Neural progenitor cell (in vitro differentiated cells): ENCODE measurements around the gene PBX3. TPM values are rescaled to one million over a fixed set of nuclear protein-coding genes. Genes with fewer than 3 reads are reported as not detected.

Experiments used
- DNase-seq: peaks from one replicate; pipeline ENCODE4 v3.0.0-alpha.2; 2016; ENCODE audit warnings: low spot score
- H2AFZ ChIP-seq: fragments of 200-600 bp; sonication (generic); replicated peaks from 2 replicates; pipeline ENCODE4 v1.6.1; 2016; ENCODE audit warnings: antibody characterized with exemption
- H3F3A ChIP-seq: fragments of 200-600 bp; sonication (generic); 2 replicates; pipeline ENCODE4 v1.6.1; 2016; ENCODE audit warnings: antibody characterized with exemption, low read depth
- H3K27ac ChIP-seq: fragments of 200-600 bp; sonication (generic); 2 replicates; pipeline ENCODE4 v1.5.1; 2016; ENCODE audit warnings: mild to moderate bottlenecking
- H3K27me3 ChIP-seq: fragments of 200-600 bp; sonication (generic); 2 replicates; pipeline ENCODE4 v1.6.1; 2016; ENCODE audit warnings: mild to moderate bottlenecking, moderate library complexity
- H3K36me3 ChIP-seq: fragments of 200-600 bp; sonication (generic); 2 replicates; pipeline ENCODE4 v1.5.1; 2016
- H3K4me1 ChIP-seq: fragments of 200-600 bp; sonication (generic); 2 replicates; pipeline ENCODE4 v1.6.1; 2016; ENCODE audit warnings: mixed run types
- H3K4me2 ChIP-seq: fragments of 200-600 bp; sonication (generic); 2 replicates; pipeline ENCODE4 v1.6.1; 2016
- H3K4me3 ChIP-seq: fragments of 200-600 bp; sonication (generic); 2 replicates; pipeline ENCODE4 v1.5.1; 2016
- H3K79me2 ChIP-seq: fragments of 200-600 bp; sonication (generic); 2 replicates; pipeline ENCODE4 v1.6.1; 2016; ENCODE audit warnings: low read depth
- H3K9ac ChIP-seq: fragments of 200-600 bp; sonication (generic); 2 replicates; pipeline ENCODE4 v1.6.1; 2016
- H3K9me3 ChIP-seq: fragments of 200-600 bp; sonication (generic); 2 replicates; pipeline ENCODE4 v1.5.1; 2016; ENCODE audit warnings: low read depth
- H4K20me1 ChIP-seq: fragments of 200-600 bp; sonication (generic); 2 replicates; pipeline ENCODE4 v1.6.1; 2016; ENCODE audit warnings: low read depth
- H3K27ac Mint-ChIP-seq: 3 replicates; pipeline ENCODE4 v1.8.0; 2021; ENCODE audit warnings: mixed read lengths
- H3K27me3 Mint-ChIP-seq: 2 replicates; pipeline ENCODE4 v1.8.0; 2022; ENCODE audit warnings: low read depth, mild to moderate bottlenecking, inconsistent platforms, moderate library complexity, mixed read lengths; ENCODE audit not compliant: insufficient read depth
- H3K36me3 Mint-ChIP-seq: 3 replicates; pipeline ENCODE4 v1.8.0; 2021; ENCODE audit warnings: mixed read lengths
- H3K4me1 Mint-ChIP-seq: 3 replicates; pipeline ENCODE4 v1.8.0; 2021; ENCODE audit warnings: mixed read lengths
- H3K4me3 Mint-ChIP-seq: 3 replicates; pipeline ENCODE4 v1.8.0; 2021; ENCODE audit warnings: mild to moderate bottlenecking, moderate library complexity, mixed read lengths
- H3K9me3 Mint-ChIP-seq: 3 replicates; pipeline ENCODE4 v1.8.0; 2020; ENCODE audit warnings: mixed read lengths
- CTCF ChIP-seq: fragments of 200-600 bp; sonication (generic); IDR thresholded peaks from 2 replicates; pipeline ENCODE4 v1.5.1; 2017; ENCODE audit warnings: antibody characterized with exemption, mild to moderate bottlenecking
- EZH2 ChIP-seq: fragments of 200-600 bp; sonication (generic); IDR thresholded peaks from 2 replicates; pipeline ENCODE4 v1.6.1; 2017; ENCODE audit warnings: antibody characterized with exemption, mild to moderate bottlenecking, moderate library complexity
- EZH2phosphoT487 ChIP-seq: fragments of 200-600 bp; sonication (generic); IDR thresholded peaks from 2 replicates; pipeline ENCODE4 v1.6.1; 2017; ENCODE audit warnings: antibody characterized with exemption
- total RNA-seq: library from RNA; depleted of rRNA; stranded (reverse); fragments of >200 nt; gene quantifications from 2 replicates; pipeline ENCODE4 v1.2.3, GENCODE V29; 2015; ENCODE audit warnings: low replicate concordance

PBX3 gene
- total RNA-seq, 1 donor from 2014 or later = 99.5 TPM

- Histone ChIP-seq H3K36me3 (no peaks in the 10 kb centered on the region), H3F3A (no peaks in the 10 kb centered on the region), H3K9me3 (no peaks in the 10 kb centered on the region), H3K9ac (no peak overlapping the region), H3K27me3 (no peaks in the 10 kb centered on the region), H3K27ac (no peak overlapping the region), H3K79me2 (no peaks in the 10 kb centered on the region), H2AFZ (no peak overlapping the region), H3K4me3 (no peak overlapping the region), H3K4me2 (no peak overlapping the region), H4K20me1 (no peaks in the 10 kb centered on the region), H3K4me1 (no peaks in the 10 kb centered on the region)
- no peaks in the 10 kb centered on the region for H3K9me3 Mint-ChIP-seq
- H3K4me3 Mint-ChIP-seq = no peak overlapping the region
- TF ChIP-seq CTCF = no peak
- TF ChIP-seq EZH2 = no peak
- no peak for TF ChIP-seq EZH2phosphoT487
- no peak for DNase-seq
- H3K27me3 Mint-ChIP-seq = peaks cover 6% of the 10 kb centered on the region
- no peak overlapping the region for H3K27ac Mint-ChIP-seq
- H3K4me1 Mint-ChIP-seq = peaks cover 6% of the 10 kb centered on the region
- H3K36me3 Mint-ChIP-seq = no peaks in the 10 kb centered on the region
These were observed 243.6 kb downstream of the PBX3 start for GRCh38 chr9:125990793-125991220.

GRCh38 chr9:125991886-125992529 lies 244.8 kb downstream of the PBX3 start:
- no peaks in the 10 kb centered on the region for H3K79me2 ChIP-seq
- TF ChIP-seq CTCF (no peak), EZH2 (no peak), EZH2phosphoT487 (no peak)
- Mint-ChIP-seq H3K9me3 (no peaks in the 10 kb centered on the region), H3K4me1 (peaks cover 10% of the 10 kb centered on the region), H3K27ac (no peak overlapping the region), H3K4me3 (no peak overlapping the region), H3K27me3 (peaks cover 6% of the 10 kb centered on the region), H3K36me3 (no peaks in the 10 kb centered on the region)
- H3K4me2 ChIP-seq = no peak overlapping the region
- H3K9me3 ChIP-seq = no peaks in the 10 kb centered on the region
- no peak for DNase-seq
- H2AFZ ChIP-seq = no peak overlapping the region
- no peak overlapping the region for H3K9ac ChIP-seq
- H3K4me3 ChIP-seq = no peak overlapping the region
- no peaks in the 10 kb centered on the region for H4K20me1 ChIP-seq
- no peaks in the 10 kb centered on the region for H3K4me1 ChIP-seq
- H3K27me3 ChIP-seq = no peaks in the 10 kb centered on the region
- no peaks in the 10 kb centered on the region for H3K36me3 ChIP-seq
- no peaks in the 10 kb centered on the region for H3F3A ChIP-seq
- H3K27ac ChIP-seq = no peak overlapping the region

- H3K79me2 ChIP-seq = no peaks in the 10 kb centered on the region
- H3K4me1 Mint-ChIP-seq = peaks cover 11% of the 10 kb centered on the region
- no peaks in the 10 kb centered on the region for H4K20me1 ChIP-seq
- no peak overlapping the region for H3K4me3 Mint-ChIP-seq
- no peak overlapping the region for H3K9ac ChIP-seq
- H3K36me3 ChIP-seq = no peaks in the 10 kb centered on the region
- H3K27me3 ChIP-seq = no peaks in the 10 kb centered on the region
- no peak overlapping the region for H3K4me3 ChIP-seq
- no peaks in the 10 kb centered on the region for H3F3A ChIP-seq
- H3K9me3 ChIP-seq = no peaks in the 10 kb centered on the region
- no peak overlapping the region for H3K27ac Mint-ChIP-seq
- no peak overlapping the region for H2AFZ ChIP-seq
- H3K27me3 Mint-ChIP-seq = peaks cover 5% of the 10 kb centered on the region
- no peaks in the 10 kb centered on the region for H3K9me3 Mint-ChIP-seq
- H3K27ac ChIP-seq = no peak overlapping the region
- no peak for DNase-seq
- no peaks in the 10 kb centered on the region for H3K4me1 ChIP-seq
- H3K4me2 ChIP-seq = no peak overlapping the region
- TF ChIP-seq EZH2 = no peak
- no peak for TF ChIP-seq EZH2phosphoT487
- no peak for TF ChIP-seq CTCF
- H3K36me3 Mint-ChIP-seq = no peaks in the 10 kb centered on the region
These were observed 245.4 kb downstream of the PBX3 start for GRCh38 chr9:125992557-125992956.
